CD4-positive, alpha-beta T cell (primary cell): ENCODE measurements around the gene GNG3. TPM values are rescaled to one million over a fixed set of nuclear protein-coding genes. Genes with fewer than 3 reads are reported as not detected.

ENCODE experiments used
- ATAC-seq: fragments of 200-7000 bp; cut with Tn5 transposase; one replicate; pipeline ENCODE4 v1.10.0; 2022; ENCODE audit warnings: mild to moderate bottlenecking; ENCODE audit not compliant: poor library complexity
- CTCF ChIA-PET: fragments of 350-600 bp; sonication (Branson Sonifier 250); formaldehyde crosslinking; loops from one replicate; lab custom pipeline; 2021; ENCODE audit warnings: antibody characterized with exemption, inconsistent platforms; lab: Charles Lee
- POLR2A ChIA-PET: fragments of 350-600 bp; sonication (Branson Sonifier 250); formaldehyde crosslinking; loops from one replicate; lab custom pipeline; 2021; ENCODE audit warnings: antibody characterized with exemption, inconsistent platforms; lab: Charles Lee
- DNase-seq, 14 experiments: peaks; one replicate each; pipeline ENCODE4 v3.0.0-alpha.2; 2013 to 2020; ENCODE audit warnings: mixed read lengths in 2 of 14
- H3K27ac ChIP-seq, 2 donors: one replicate each; pipeline versions ENCODE4 v1.5.1 to v1.7.0; 2013; ENCODE audit warnings: low read length in 2 of 2, low read depth in 1 of 2, mild to moderate bottlenecking in 1 of 2
- H3K27me3 ChIP-seq, 2 experiments: 1 replicate in 1 of 2; 2 replicates in 1 of 2; pipeline versions ENCODE4 v1.6.1 to v1.7.0; 2013; ENCODE audit warnings: low read length in 2 of 2, control low read depth in 1 of 2, mild to moderate bottlenecking in 1 of 2, moderate library complexity in 1 of 2; ENCODE audit not compliant: insufficient read depth in 2 of 2, control insufficient read depth in 1 of 2
- H3K36me3 ChIP-seq: one replicate; pipeline ENCODE4 v1.6.1; 2013; ENCODE audit warnings: low read length, control low read depth; ENCODE audit not compliant: insufficient read depth
- H3K4me1 ChIP-seq: one replicate; pipeline ENCODE4 v1.6.1; 2013; ENCODE audit warnings: low read length, control low read depth; ENCODE audit not compliant: insufficient read depth
- H3K4me3 ChIP-seq: one replicate; pipeline ENCODE4 v1.5.1; 2013; ENCODE audit warnings: mild to moderate bottlenecking, low read length, moderate library complexity
- H3K9me3 ChIP-seq, 2 experiments: 1 replicate in 1 of 2; 2 replicates in 1 of 2; pipeline versions ENCODE4 v1.6.1 to v1.7.0; 2013; ENCODE audit warnings: low read length in 2 of 2, mild to moderate bottlenecking in 2 of 2, control low read depth in 1 of 2, moderate library complexity in 1 of 2; ENCODE audit not compliant: control insufficient read depth in 1 of 2, insufficient read depth in 1 of 2
- H3K27ac Mint-ChIP-seq: one replicate; pipeline ENCODE4 v1.8.0; 2020; ENCODE audit warnings: mixed read lengths
- H3K27me3 Mint-ChIP-seq: one replicate; pipeline ENCODE4 v1.8.0; 2021; ENCODE audit warnings: mixed read lengths
- H3K36me3 Mint-ChIP-seq: one replicate; pipeline ENCODE4 v1.8.0; 2021; ENCODE audit warnings: low read depth, mixed read lengths
- H3K4me1 Mint-ChIP-seq: one replicate; pipeline ENCODE4 v1.8.0; 2021; ENCODE audit warnings: low read depth, mixed read lengths
- H3K4me3 Mint-ChIP-seq: one replicate; pipeline ENCODE4 v1.8.0; 2020; ENCODE audit warnings: mild to moderate bottlenecking, mixed read lengths
- H3K9me3 Mint-ChIP-seq: one replicate; pipeline ENCODE4 v1.8.0; 2020; ENCODE audit warnings: mixed read lengths
- intact Hi-C, 2 experiments: fragments of 100-400 bp; cut with DNase I in 1 of 2; cut with micrococcal nuclease in 1 of 2; formaldehyde crosslinking; loops; one replicate each; pipeline versions ENCODE4 v1.15.1 to v1.9.0; 2023 to 2025; cut with DNase I, micrococcal nuclease
- total RNA-seq, 174 experiments: library from RNA in 2 of 174; stranded (reverse) in 2 of 174; gene quantifications; one replicate each; pipeline ENCODE4 v1.2.3 and lab custom pipeline; 2021 to 2026
- TF ChIP-seq, protein P1 (sequence below): fragments of 200-600 bp; IDR thresholded peaks from one replicate; pipeline ENCODE4 v1.8.0; 2022; ENCODE audit warnings: antibody characterized with exemption, mild to moderate bottlenecking

Gene GNG3
- total RNA-seq, 2 experiments from 2014 or later: not detected

DNA sequence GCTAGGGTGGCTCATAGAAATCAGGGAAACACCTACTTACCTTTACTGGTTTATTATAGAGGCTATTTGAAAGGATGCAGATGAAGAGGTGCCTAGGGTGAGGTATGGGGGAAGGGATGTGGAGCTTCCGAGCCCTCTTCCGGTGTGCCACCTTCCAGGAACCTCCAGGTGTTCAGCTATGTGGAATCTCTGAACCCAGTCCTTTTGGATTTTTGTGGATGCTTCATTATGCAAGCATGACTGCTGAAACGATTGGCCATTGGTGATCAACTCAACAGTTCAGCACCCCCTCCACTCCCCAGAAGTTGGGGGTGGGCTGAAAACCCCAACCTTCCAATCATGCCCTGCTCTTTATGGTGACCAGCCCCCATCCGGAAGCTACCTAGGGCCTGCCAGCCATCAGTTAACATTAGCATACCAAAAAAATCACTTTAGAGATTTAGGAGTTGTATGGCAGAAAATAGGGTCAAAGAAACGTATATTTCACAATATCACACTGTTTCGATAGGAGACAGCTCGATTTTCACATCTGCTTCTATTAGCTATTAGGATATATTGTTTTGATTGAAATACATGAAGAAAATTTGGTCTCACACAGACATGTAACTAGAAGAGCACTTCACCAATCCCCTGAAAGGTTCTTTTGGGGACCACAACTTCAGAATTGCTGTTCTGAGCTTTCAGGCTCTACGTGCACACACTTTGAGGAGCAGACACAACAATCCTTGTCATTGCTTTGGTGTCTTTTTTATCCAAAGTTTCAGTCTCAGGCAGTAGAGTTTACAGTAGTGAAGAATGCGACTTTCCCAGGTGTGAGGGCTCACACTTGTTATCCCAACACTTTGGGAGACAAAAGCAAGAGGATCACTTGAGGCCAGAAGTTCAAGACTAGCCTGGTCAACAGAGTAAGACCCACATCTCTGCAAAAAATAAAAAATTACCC lies 50.6 kb downstream of the GNG3 start:
- Histone ChIP-seq H3K4me3 (no peak overlapping the region), H3K36me3 (peaks cover 6% of the 10 kb centered on the region), H3K27me3 (no peaks in the 10 kb centered on the region), H3K4me1 (peaks cover 32% of the 10 kb centered on the region), H3K9me3 (no peaks in the 10 kb centered on the region), H3K27ac (no peak overlapping the region)
- DNase-seq (no peak), ATAC-seq (no peak)
- intact Hi-C loops: no loop called here
- TF ChIP-seq, protein P1, sequence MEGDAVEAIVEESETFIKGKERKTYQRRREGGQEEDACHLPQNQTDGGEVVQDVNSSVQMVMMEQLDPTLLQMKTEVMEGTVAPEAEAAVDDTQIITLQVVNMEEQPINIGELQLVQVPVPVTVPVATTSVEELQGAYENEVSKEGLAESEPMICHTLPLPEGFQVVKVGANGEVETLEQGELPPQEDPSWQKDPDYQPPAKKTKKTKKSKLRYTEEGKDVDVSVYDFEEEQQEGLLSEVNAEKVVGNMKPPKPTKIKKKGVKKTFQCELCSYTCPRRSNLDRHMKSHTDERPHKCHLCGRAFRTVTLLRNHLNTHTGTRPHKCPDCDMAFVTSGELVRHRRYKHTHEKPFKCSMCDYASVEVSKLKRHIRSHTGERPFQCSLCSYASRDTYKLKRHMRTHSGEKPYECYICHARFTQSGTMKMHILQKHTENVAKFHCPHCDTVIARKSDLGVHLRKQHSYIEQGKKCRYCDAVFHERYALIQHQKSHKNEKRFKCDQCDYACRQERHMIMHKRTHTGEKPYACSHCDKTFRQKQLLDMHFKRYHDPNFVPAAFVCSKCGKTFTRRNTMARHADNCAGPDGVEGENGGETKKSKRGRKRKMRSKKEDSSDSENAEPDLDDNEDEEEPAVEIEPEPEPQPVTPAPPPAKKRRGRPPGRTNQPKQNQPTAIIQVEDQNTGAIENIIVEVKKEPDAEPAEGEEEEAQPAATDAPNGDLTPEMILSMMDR: no peak
- Mint-ChIP-seq H3K27me3 (no peaks in the 10 kb centered on the region), H3K27ac (no peak overlapping the region), H3K36me3 (peaks cover 23% of the 10 kb centered on the region), H3K9me3 (no peaks in the 10 kb centered on the region), H3K4me1 (peaks cover 32% of the 10 kb centered on the region), H3K4me3 (no peak overlapping the region)
- POLR2A ChIA-PET: interaction anchor here (0.9 kb wide), 1 partner anchor 29 kb away, joined by 3 read pairs; the partner anchor contains the start of gene TMEM179B
- CTCF ChIA-PET: interaction anchor here (5.5 kb wide), 1 partner anchor 28 kb away, joined by 30 read pairs; the partner anchor contains the start of gene TMEM179B

Other genes with a start within 250 kb of the GNG3 start
- 100 to 1,000 TPM; 320 to 332 TPM for gene AHNAK, start 160.9 kb upstream of the GNG3 start, total RNA-seq
- 1,000 to 10,000 TPM; 2,181 to 2,269 TPM for gene EEF1G, start 133.8 kb upstream of the GNG3 start, total RNA-seq
- 10 to 100 TPM; 25.5 to 26.2 TPM for gene TUT1, start 116.2 kb upstream of the GNG3 start, total RNA-seq
- gene MTA2, start 105.8 kb upstream of the GNG3 start, total RNA-seq: 100 to 1,000 TPM; 167 to 172 TPM
- 100 to 1,000 TPM; 142 to 144 TPM for gene EML3, start 94.9 kb upstream of the GNG3 start, total RNA-seq
- under 1 TPM; 0.42 to 0.71 TPM for gene ROM1, start 94.4 kb upstream of the GNG3 start, total RNA-seq
- gene B3GAT3, start 85.7 kb upstream of the GNG3 start, total RNA-seq: 10 to 100 TPM; 47.2 to 49.5 TPM
- gene GANAB, start 61.1 kb upstream of the GNG3 start, total RNA-seq: 100 to 1,000 TPM; 181 to 182 TPM
- 10 to 100 TPM; 16.3 TPM for gene INTS5, start 54.4 kb upstream of the GNG3 start, total RNA-seq
- 10 to 100 TPM; 14.3 to 18.5 TPM for gene C11orf98, start 42.5 kb upstream of the GNG3 start, total RNA-seq
- 10 to 100 TPM; 17.8 to 18.8 TPM for gene CSKMT, start 42.4 kb upstream of the GNG3 start, total RNA-seq
- 1 to 10 TPM; 1.5 to 2.3 TPM for gene UQCC3, start 36.0 kb upstream of the GNG3 start, total RNA-seq
- gene LBHD1, start 35.4 kb upstream of the GNG3 start, total RNA-seq: 10 to 100 TPM; 10.4 to 10.5 TPM
- gene UBXN1, start 28.6 kb upstream of the GNG3 start, total RNA-seq: 100 to 1,000 TPM; 196 to 222 TPM
- not detected for gene LRRN4CL, start 18.1 kb upstream of the GNG3 start, total RNA-seq
- 10 to 100 TPM; 17.1 to 20.0 TPM for gene BSCL2, start 252 bp upstream of the GNG3 start, total RNA-seq
- 10 to 100 TPM; 35.2 to 37.6 TPM for gene HNRNPUL2, start 19.8 kb downstream of the GNG3 start, total RNA-seq
- gene TTC9C, start 20.8 kb downstream of the GNG3 start, total RNA-seq: 1 to 10 TPM; 5.2 to 7.0 TPM
- 1 to 10 TPM; 2.3 to 3.5 TPM for gene ZBTB3, start 46.5 kb downstream of the GNG3 start, total RNA-seq
- 10 to 100 TPM; 45.3 to 47.9 TPM for gene POLR2G, start 53.9 kb downstream of the GNG3 start, total RNA-seq
- gene TAF6L, start 63.7 kb downstream of the GNG3 start, total RNA-seq: 10 to 100 TPM; 11.5 to 11.8 TPM
- 10 to 100 TPM; 34.7 to 37.4 TPM for gene TMEM179B, start 79.7 kb downstream of the GNG3 start, total RNA-seq
- 1 to 10 TPM; 6.2 to 8.7 TPM for gene TMEM223, start 84.3 kb downstream of the GNG3 start, total RNA-seq
- gene NXF1, start 97.8 kb downstream of the GNG3 start, total RNA-seq: 100 to 1,000 TPM; 343 to 358 TPM
- gene STX5, start 124.4 kb downstream of the GNG3 start, total RNA-seq: 100 to 1,000 TPM in 1 of 2 experiments, 10 to 100 TPM in 1; 93.1 to 104 TPM
- under 1 TPM in 1 of 2 experiments, not detected in 1; 0.59 TPM for gene TEX54, start 125.2 kb downstream of the GNG3 start, total RNA-seq
- gene WDR74, start 131.9 kb downstream of the GNG3 start, total RNA-seq: 100 to 1,000 TPM; 289 to 297 TPM
- gene SLC3A2, start 173.2 kb downstream of the GNG3 start, total RNA-seq: 100 to 1,000 TPM; 231 to 234 TPM
- not detected for gene CHRM1, start 213.7 kb downstream of the GNG3 start, total RNA-seq